ENCODE data around the gene NPIPA7.
"Not testable (repeated sequence)": the region's sequence is repeated elsewhere in the genome, so short reads cannot be mapped to it uniquely, and the experiment has no call there.

NPIPA7 gene

GRCh38 chr16:16417914-16418544 lies 39.1 kb downstream of the NPIPA7 start:
- not testable (repeated sequence) for DNase-seq (ENCODE audit: low read depth in 1 of 2, low spot score in 1 of 2)

GRCh38 chr16:16420515-16420914 lies 41.6 kb downstream of the NPIPA7 start:
- DNase-seq (ENCODE audit: low read depth in 1 of 2, low spot score in 1 of 2): not testable (repeated sequence)

DNA sequence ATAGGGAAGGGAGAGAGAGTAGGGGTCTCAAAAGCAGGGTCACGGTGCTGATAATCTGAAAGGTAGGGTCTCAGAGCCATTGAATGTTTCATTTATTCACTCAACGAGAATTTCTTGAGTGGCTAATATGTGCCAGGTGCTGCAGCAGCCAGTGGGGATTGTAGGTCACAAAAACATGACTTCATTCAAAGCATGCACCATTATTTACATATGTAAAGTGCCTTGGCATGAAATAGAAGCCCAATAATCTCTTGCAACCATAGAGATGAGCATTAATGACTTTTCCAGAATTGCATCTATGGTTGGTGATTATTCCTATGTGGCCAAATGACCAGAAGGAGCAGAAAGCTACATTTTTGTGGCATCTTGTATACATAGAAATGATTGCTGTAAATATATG lies 46.2 kb downstream of the NPIPA7 start:
- DNase-seq (ENCODE audit: low read depth in 1 of 2, low spot score in 1 of 2): not testable (repeated sequence)

- DNase-seq (ENCODE audit: low read depth in 1 of 2, low spot score in 1 of 2): not testable (repeated sequence)
Observed at GRCh38 chr16:16431135-16431534, 52.2 kb downstream of the NPIPA7 start.

GRCh38 chr16:16434711-16435110 lies 55.8 kb downstream of the NPIPA7 start:
- not testable (repeated sequence) for DNase-seq (ENCODE audit: low read depth in 1 of 2, low spot score in 1 of 2)

DNA sequence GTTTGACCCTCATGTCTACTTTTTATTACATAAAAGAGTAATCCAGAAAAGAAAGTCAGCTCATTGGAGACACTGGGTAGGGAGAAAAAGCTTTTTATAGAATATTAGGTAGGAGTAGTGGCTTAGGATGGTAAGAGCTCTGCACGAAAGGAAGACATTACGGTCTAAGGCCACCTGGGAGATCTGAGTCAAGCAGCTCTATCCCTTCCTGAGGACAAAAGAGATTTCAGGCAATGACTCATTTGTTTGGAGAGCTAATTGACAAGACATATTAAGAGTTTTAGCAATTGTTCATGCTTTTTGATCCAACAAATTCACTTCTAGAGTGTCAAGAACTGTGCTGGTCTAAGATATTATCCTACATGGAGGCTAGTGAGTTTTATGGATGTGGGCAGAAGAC lies 62.5 kb downstream of the NPIPA7 start:
- not testable (repeated sequence) for DNase-seq (ENCODE audit: low read depth in 1 of 2, low spot score in 1 of 2)

Measured in stimulated activated CD4-positive, alpha-beta T cell treated with anti-CD3 and anti-CD28 coated beads, Interleukin-15, amount 100 ng/mL, for 1 hour (primary cell).